Dedifferentiated amniotic fluid mesenchymal stem cell (primary cell): ENCODE measurements around the gene PTGIS.

Experiments
- DNase-seq: peaks from one replicate; pipeline ENCODE4 v3.0.0-alpha.2; 2016; ENCODE audit errors: extremely low spot score

PTGIS gene

DNA sequence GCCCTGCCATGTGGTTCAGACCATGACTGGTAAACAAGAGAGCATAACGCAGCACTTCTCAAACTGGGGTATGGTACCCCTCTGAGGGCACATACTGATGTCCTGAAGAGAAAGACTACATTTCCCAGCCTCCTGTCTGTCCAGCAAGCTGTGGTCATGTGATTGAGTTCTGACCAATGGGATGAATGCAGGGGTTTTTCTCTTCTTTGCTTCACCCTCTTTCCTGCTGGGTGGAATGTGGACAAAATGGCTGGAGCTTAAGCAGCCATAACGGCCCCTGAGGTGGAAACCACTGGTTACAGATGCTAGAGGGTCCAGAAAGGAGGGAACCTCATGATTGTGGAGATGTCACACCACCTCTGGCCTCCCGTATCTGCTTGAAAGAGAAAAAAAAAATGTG, 66.0 kb downstream of the PTGIS start:
- DNase-seq, result no peak

DNA sequence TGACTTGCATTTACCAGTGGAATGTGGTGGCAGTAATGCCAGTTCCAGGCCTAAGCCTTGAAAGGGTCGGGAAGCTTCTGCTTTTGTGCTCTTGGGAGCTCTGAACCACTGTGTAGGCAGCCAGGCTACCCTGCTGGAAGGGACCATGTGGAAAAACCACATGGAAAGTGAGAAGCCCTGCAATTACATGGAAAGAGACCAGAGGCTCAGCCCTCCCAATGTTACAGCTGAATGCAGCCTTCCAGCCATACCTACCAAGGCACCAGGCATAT, 70.6 kb downstream of the PTGIS start:
- DNase-seq, result no peak

DNA sequence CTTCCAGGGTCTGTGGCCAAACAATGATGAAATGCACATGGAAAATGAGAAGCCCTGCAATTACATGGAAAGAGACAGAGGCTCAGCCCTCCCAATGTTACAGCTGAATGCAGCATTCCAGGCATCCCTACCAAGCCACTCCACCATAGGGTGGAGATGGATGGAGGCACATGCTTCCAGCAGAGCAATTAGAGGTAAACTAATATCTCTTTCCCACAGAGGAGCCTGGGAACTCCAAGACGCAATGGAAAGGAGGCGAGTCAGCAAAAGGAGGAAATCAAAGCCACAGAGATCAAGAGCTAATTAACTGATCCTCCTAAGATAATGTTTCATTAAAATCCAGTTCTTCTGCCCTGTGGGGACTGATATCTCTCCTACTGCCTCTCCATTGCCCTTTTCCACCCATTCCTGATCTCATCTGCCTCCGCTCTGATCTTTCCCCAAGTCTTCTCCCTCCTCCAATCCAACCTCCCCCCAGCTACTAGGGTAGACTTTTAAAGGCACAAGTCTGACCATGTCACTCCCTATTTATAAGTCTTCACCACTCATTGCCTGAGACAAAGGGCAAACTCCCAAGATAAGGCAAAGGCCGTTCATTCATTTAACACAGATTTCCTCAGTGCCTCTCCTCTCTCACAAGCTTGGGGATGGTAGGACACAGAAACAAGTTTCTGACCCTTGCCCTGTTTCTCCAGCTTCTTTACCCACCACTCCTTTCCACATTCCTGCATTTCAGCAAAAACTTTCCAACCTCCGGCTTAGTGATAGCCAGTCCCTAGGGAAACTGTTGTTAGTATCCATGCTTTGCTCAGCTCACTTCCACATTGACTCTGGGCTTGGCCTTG, 71.2 kb downstream of the PTGIS start:
- DNase-seq, result peak; percentile 56

DNA sequence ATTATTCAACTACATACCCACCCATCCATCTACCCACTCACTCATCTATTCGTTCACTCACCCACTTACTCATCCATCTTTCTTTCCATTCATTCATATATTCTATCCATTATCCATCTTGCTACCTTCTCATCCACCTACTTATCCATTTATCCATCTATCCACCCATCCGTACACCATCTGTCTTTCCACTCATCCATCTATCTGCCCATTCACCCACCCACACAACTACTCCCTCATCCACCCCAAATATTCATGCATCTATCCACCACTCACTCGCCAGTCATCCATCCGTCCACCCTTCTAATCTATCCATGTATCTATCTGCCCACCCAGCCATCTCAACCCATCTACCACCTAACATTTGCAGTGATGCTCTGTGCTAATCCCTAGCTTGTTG, 71.9 kb downstream of the PTGIS start:
- no peak for DNase-seq

DNA sequence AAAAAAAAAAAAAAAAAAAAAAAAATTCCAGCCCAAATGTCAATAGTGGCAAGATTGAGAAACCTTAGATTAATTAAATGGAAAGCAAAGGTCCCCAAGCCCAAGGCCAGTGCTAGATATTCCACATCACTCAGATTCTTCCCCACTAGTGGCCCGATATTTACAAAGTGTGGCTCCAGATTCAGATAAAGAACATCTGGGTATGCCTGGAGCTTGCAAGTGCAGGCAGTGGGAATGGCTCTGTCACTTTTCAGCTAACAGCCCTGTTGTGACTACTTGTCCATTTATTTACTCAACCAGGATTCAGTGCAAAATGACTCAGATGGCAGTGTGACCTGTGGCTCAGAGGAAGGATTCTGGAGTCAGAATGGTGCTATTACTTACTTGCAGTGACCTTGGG, 77.2 kb downstream of the PTGIS start:
- DNase-seq, result no peak

DNA sequence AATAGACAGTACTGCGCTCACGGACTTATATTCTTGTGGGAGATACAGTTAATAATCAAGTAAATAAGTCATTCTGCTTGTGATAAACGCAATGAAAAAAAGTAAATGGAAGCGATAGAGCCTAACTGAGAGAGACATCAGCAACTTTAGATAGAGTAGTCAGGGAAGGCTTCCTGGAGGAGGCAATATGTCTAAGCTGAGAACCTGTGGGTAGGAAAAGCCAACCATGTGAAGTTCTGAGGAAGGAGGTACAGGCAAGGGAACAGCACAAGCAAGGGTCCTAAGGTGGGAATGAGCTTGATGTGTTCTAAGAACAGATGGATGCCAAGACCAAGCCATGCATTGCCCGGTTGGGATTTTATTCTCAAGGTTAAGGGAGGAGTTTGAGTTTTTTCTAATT, 78.2 kb downstream of the PTGIS start:
- DNase-seq, result no peak

DNA sequence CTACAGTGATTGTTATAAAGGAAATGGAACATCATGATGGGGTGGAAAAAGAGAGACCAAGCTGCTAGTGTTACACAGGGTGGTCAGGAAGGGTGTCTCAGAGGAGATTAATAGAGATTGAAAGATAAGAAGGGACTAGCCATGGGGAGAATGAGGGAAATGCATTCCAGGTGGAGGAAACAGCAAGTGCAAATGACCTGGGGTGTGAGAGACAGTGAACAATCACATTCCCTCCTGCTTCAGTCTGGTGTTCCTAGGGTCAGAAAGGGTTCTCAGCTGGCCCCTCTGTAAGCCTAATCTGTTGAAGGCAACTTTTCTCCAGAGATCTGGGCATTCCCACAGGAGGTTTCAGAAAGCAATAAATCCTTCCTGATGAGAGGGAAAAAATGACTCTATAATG, 81.9 kb downstream of the PTGIS start:
- DNase-seq, result no peak

DNA sequence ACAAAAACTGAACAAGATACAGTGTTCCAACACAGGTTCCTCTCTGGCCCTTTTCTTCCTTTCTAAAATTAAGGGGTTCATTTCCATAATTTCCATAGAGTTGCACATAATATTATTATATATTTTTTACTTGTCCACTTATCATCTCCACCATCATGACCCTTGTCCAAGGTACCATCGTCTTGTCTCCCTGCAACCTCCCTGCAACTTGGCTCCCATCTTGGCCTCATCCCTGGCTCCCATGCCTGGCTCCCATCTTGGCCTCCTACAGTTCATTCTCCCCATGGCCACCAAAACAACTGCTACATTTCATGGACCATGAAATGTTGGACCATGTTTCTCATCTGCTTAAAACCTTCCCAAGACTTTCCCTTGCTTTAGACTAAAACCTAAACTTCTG, 82.4 kb downstream of the PTGIS start:
- no peak for DNase-seq

DNA sequence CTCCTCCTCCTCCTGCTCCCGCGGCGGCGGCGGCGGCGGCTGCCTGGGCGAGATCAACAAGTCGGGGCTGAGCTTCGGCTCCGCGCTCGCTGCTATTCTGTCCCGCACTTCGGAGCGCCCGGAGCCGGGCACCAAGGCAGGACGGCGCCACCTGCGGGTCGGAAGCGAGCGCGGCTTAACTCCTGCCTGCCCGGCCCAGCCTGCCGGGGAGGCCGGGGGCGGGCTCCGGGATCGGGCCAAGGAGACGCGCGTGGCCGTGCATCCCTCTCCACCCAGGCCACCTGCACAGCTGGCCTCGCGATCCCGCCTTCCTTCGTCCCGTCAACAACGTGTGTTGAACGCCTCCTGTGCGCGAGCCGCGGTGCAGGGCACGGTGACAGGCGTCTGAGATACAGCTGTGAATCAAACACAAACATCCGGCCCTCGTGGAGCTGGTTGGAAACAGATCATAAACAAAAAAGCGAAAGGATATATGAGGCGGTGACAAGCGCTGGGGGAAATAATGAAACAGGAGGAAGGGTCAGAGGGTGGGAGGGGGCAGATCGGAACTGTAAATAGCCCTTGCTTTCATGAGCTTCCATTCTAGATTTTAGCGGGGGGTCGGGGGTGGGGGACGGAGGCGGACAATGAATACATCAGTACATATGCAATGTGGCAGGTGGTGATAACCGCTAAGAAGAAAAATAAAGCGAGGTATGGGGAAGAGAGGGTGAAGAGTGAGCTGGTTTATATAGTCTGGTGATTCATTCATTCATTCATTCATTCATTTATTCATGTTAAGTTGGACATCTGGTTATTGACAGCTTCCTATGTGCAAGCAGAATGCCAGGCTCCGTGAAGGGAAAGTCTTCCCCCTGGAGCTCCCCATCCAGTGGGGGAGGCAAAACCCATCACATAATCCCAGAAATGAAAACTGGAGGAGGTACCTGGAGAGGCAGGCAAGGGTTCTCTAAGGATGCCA, 83.5 kb downstream of the PTGIS start:
- DNase-seq, result peak; percentile 71

DNA sequence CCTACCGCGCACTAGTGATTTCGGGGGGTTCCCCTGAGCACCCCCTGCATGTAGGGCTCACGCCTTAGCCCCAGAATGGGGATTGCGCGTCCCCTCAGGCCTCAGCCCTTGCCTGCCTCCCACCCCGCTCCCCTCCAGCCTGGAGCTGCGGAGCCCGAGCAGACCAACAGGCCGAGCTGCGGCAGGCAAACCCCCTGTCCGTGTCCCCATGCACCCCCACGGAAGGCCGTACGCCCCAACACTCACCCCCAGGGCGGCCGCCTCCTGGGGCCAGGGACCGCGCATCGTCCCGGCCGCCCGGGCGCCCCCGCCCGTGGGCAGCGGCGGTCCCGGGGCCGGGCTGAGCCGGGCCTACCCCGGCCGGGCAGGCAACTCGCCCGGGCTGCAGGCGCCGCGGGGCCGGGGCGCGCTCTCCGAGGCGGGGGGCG, 84.2 kb downstream of the PTGIS start:
- no peak for DNase-seq

DNA sequence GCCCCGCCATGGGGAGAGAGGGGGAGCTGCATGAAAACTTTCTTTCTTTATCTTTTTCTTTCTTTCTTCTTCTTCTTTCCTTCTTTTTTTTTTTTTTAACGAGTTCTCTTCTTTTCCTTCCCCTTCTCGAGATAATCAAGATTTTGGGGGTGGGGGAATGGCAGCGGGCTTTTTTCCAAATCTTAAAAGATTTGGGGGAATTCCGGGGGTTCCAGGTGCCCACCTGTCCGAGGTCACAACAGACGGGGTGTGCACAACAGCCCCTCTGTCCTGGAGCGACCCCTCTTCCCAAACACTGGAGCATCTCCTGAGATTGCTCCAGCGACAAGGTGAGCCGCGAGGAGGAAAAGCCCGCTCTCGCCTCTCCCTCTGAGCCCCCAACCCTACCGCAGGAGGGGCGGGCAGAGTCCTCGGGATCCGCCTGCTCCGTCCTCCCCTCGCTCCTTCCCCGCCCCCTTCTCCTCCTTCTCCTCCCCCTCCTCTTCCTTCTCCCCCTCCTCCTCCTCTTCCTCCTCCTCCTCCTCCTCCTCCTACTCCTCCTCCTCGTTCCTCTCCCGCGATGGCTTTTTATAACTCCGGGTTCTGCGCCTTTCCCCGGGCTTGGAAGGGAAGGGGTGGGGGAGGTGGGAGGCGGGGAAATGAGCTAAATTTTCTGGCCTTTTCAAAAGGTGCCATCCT, 84.8 kb downstream of the PTGIS start:
- DNase-seq, result no peak

DNA sequence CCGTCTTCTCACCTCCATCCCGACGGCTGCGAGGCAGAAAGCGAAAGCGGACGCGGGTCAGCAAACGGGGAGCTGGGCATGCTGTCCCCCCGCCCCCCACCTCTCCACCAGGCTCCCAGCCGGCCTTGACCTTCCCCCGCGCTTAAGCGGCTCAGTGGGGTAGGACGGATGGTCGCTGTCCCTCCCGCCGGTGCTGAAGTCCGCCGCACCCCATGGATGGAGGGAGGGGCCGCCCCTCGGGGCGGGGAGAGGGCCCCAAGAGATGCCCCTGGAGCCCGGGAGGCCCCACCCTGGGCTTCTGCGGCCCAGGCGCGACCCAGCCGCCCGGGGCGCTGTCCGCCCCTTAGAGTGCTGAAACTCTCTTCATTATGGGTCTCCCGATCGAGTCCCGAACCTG, 85.3 kb downstream of the PTGIS start, which contains the start of gene KCNB1:
KCNB1 (minus strand) TSS at position 48 of the 397 bp plus-strand sequence. CDS start 188 bp downstream, outside the sequence.
- DNase-seq, result no peak

DNA sequence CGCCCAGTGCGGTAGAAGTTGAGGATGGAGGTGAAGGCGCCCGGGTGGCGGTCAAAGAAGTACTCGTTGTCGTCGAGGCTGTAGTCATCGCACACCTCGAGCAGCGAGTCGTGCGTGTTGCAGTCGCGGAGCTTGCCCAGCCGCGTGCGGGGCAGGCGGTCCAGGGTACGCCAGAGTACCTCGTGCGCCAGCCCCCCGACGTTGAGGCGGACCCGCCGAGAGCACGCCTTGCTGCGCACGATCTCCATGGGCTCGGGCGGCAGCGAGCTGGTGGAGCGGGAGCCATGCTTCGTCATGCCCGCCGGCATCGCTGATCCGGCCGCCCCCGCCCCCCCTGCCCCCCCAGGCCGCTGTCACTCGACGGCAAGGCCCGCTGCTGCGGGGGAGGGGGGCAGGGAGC, 85.8 kb downstream of the PTGIS start:
- no peak for DNase-seq

DNA sequence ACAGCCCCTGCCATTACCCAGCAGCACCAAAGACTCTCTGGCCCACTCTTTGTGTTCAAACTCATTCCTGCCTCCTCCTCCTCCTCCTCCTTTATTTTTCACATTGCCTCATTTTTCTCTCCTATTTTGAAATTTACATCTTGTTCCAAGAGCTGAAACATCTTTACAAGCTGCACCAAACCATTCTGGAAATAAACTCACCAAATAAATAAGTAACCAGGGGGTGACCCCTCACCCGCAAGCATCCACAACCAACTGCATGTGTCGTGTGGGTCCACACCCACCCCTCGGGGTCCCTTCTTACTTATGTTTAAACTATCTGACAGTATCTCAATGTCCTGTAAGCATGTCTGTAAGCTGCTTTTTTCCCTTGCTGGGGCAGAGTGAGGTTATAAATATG, 86.8 kb downstream of the PTGIS start:
- DNase-seq, result no peak

DNA sequence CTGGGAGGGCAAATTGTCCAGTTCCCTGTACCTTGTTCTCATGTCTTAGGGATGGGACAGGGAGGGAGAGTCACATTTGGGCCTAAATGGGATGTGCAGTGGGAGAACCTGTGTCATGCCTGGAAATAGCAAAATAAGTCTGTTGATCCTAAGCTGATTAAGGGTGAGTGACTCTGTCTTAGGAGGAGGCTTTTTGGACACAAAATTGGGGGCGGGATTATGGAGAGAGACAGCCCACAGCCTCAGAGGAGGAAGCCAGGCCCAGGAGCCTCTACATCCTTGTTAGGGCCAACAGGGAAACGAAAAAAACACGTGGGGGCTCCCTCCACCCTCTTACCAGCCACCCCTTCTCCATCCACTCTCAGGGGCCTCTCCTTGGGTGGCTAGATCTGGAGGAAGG, 87.7 kb downstream of the PTGIS start:
- DNase-seq, result no peak

DNA sequence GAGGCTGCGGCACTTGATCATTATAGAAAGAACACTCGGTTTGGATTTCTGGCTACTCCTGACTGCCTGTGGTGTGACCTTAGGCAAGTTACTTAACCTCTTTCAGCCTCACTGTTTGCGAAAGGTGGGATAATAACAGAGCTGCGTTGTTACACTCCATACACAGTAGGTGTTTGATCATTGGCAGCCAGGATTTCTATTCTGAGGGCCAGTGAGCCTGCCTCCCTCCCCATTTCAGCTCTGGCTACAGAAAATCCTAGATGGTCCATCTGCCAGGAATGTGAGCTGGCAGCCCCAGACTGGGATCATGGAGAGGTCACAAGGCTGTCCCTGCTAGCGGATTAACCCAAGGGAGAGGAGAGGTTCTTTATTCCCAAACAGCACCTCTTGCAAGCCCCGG, 88.2 kb downstream of the PTGIS start:
- no peak for DNase-seq

DNA sequence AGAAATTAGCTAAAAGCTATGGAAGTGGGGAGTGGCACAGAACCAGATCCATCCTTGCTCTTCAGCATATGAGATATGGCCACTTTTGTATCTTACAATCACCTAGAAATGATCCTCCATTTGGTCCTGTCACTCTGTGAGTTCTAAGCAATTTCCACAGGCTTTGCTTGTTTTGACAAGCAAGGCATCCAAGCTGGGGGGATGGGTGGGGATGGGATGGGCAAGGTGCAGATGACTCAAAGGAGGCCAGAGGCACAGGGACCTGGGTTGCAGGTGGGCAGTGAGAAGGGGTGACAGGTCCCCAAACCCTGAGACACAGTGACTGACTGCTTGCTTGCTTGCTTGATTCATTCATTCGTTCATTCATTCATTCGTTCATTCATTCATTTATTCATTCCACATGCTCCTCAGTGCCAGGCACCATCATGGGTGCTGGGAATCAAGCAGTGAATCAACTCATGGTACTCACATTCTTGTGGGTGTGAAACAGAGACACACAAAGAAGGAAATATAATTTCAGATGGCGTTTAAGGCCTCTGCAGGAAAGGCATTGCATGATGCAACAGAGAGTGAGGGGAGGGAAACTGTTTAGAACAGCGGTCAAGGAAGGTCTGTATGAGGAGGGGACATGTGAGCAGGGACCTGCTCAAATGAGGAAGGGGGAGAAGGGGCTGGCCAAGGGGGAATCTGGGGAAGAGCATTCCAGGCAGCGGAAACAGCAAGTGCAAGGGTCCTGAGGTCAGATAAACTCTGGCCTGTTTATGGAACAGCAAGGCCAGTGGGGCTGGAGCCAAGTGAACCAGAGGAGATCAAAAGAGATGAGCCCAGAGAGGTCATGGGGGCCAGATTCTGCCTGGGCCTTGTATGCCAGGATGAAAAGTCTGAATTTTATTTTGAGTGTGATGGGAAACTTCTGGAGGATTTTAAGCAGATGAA, 88.9 kb downstream of the PTGIS start:
- no peak for DNase-seq

DNA sequence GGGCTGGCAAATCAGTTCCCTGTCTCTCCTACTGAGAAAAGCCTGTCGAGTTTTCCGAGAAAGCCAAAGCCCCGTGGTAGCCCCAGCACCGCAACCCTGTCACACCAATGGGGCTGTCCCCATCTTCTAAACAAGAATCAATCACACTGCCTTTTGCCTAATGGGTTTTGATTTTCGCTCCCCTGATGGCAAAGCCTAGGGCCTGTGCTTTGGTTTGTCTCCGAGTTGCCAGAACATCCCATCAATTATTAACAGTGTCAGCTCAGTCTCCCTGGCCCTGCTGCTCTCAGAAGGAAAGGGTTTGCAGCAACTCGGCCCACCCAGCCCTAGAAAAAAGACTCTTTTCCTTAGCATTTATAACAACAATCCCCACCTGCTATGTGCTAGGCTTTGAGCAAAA, 89.7 kb downstream of the PTGIS start:
- DNase-seq, result no peak

DNA sequence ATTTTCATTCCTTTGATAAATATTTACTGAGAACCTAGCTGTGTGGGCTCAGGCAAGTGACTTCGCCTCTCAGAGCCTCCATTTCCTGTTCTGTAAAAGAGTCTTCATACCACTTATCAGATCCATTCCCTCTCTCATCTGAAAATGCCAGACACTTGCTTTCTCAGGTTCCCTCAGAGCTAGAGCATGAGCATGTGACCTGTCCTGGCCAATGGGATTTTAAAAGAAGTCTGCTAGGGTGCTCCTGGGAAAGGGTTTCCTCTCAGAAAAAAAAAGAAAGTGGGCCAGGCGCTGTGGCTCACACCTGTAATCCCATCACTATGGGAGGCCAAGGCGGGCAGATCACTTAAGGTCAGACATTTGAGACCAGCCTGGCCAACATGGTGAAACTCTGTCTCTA, 90.7 kb downstream of the PTGIS start:
- DNase-seq, result no peak

DNA sequence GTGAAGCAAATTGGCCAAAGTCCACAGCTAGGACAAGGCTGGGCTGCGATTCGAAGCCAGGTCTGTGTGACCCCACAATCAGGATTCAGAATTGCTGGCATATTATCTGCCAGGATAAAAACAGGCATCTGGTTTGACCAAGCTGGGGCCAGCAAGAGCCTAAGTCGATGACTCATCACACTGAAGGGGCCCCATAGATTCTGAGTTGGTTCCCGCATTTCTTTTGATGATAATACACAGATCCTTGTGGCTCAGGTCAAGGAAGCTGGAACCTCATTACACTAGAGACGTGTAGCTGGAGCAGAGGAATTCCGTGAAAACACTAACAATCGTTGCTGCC, 92.0 kb downstream of the PTGIS start:
- DNase-seq, result no peak

DNA sequence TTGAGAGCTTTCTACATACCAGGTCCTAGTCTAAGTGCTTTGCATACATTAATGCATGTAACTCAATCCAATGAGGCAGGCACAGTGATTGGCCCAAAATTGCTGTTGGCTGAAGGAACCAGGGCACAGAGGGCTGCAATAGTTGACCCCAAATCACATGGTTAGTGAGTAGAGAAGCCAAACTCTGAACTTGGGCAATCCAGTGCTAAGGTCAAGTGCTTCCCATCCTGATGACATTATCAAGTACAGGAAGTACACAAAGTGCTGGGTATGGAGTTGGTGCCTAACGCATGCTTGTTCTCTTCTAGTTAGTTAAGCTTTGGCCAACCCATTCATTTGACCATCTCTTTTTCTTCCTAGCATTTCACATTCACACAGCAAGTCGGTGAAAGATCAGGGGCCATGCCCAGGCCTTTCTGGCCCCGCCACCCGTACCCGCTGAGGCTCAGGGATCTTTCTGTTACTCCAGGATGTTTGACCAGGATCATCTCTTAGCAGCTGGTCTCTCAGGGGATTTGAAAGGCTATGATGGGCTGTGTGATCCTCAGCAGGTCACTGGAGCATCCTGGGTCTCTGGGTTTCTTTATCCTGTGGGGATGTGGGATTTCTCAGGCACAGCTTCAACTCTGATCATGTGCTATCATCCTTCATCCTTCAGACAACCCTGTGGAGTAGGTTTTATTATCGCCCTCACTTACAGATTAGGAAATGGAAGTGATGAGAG, 92.5 kb downstream of the PTGIS start:
- no peak for DNase-seq
